ENCODE measurements around the gene RAB5A.

DNA sequence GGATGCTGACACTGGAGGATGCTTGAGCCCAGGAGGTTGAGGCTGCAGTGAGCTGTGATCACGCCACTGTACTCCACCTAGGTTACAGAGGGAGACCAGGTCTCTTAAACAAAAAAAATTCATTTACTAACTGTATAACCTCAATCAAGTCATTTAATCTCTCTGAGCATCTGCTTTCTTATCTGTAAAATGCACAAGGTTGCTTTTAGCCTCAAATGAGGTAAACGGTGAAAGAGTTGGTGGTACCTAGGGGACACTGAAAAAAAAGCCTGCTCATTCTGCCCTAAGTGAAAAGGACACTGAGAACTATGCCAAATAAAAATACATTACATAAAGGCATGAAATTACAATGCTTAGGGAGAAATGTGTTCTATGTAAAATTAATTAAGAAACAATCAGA lies 61.7 kb downstream of the RAB5A start:
- TF ChIP-seq CTCF (IDR thresholded peaks at IDR 0.05; ENCODE audit: insufficient read depth, low read length, poor library complexity, severe bottlenecking) (no peak), EZH2phosphoT487 (conservative IDR thresholded peaks at IDR 0.05; ENCODE audit: low read length) (no peak)
